ENCODE results near the gene MARCHF3. TPM values are rescaled to one million over a fixed set of nuclear protein-coding genes. Genes with fewer than 3 reads are reported as not detected.

MARCHF3 gene
- total and polyA plus RNA-seq, 10 donors, result 2.3 to 14.8 (median 10.9) TPM

DNA sequence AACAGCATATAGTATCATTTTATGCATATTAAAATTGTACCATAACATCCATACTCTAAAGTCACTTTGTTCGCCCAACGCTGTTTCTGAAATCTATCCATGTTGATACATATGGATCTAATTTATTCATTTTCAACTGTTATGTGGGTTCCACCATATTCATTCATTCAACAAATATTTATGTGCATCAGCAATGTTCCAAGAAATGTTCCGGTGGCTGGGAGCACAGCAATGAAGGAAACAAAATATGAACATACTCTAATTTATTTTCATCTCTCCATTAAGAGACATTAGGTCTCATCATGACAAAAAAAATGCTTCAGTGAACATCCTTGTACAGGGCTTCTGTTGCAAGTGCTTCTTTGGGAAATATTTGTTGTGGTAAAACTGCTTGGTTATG, 75.4 kb downstream of the MARCHF3 start:
- DNase-seq, result no peak
- no peaks in the 10 kb centered on the region for H3K4me1 ChIP-seq
- H3K36me3 ChIP-seq, result no peaks in the 10 kb centered on the region
- 98 to 99% (median 98%) methylated on average over 3 of the region's 3 CpGs for WGBS, 5 donors
- no peaks in the 10 kb centered on the region for H3K27me3 ChIP-seq (replicated peaks in 1 of 7)
- no peaks in the 10 kb centered on the region for H3K9me3 ChIP-seq
- TF ChIP-seq POLR2A (IDR thresholded peaks at IDR 0.05), result no peak
- TF ChIP-seq, protein P1, sequence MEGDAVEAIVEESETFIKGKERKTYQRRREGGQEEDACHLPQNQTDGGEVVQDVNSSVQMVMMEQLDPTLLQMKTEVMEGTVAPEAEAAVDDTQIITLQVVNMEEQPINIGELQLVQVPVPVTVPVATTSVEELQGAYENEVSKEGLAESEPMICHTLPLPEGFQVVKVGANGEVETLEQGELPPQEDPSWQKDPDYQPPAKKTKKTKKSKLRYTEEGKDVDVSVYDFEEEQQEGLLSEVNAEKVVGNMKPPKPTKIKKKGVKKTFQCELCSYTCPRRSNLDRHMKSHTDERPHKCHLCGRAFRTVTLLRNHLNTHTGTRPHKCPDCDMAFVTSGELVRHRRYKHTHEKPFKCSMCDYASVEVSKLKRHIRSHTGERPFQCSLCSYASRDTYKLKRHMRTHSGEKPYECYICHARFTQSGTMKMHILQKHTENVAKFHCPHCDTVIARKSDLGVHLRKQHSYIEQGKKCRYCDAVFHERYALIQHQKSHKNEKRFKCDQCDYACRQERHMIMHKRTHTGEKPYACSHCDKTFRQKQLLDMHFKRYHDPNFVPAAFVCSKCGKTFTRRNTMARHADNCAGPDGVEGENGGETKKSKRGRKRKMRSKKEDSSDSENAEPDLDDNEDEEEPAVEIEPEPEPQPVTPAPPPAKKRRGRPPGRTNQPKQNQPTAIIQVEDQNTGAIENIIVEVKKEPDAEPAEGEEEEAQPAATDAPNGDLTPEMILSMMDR (IDR thresholded peaks at IDR 0.05 in 8 of 11, conservative IDR thresholded peaks at IDR 0.05 in 3 of 11), result no peak
- no peak for TF ChIP-seq POLR2AphosphoS5 (IDR thresholded peaks at IDR 0.05)
- intact Hi-C loops (cut with DNase I; ENCODE audit: low total_unique reads), result no loop called here
- no peak overlapping the region for H3K27ac ChIP-seq
- no peak overlapping the region for H3K4me3 ChIP-seq

DNA sequence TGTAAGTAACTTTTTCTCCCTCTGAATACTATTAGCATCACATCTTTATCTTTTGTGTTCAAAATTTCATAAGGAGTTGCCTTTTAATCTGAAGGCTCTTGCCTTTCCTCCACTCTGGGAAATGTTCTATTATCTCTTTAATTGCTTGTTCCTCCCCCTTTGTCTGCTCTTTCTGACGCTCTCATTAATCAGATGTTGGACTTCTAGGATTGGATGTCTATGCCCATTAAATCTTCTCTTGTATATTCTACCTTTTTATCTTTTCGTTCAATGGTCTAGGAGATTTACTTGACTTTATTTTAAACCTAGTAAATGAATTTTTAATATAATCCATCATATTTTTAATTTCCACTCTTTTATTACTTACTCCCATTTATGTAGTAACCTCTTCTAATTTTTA, 76.7 kb downstream of the MARCHF3 start:
- WGBS, 5 donors, result 87 to 96% (median 92%) methylated on average over 2 of the region's 2 CpGs
- Histone ChIP-seq H3K36me3 (no peaks in the 10 kb centered on the region), H3K4me3 (no peak overlapping the region), H3K27ac (no peak overlapping the region), H3K4me1 (peaks cover 0 to 2% (median 0%) of the 10 kb centered on the region in 6 donors), H3K9me3 (no peaks in the 10 kb centered on the region), H3K27me3 (replicated peaks in 1 of 7) (no peaks in the 10 kb centered on the region)
- TF ChIP-seq POLR2A (IDR thresholded peaks at IDR 0.05) (no peak), POLR2AphosphoS5 (IDR thresholded peaks at IDR 0.05) (no peak)
- TF ChIP-seq, protein P1 (IDR thresholded peaks at IDR 0.05 in 8 of 11, conservative IDR thresholded peaks at IDR 0.05 in 3 of 11), result no peak
- intact Hi-C loops (cut with DNase I; ENCODE audit: low total_unique reads), result no loop called here
- DNase-seq, result no peak

DNA sequence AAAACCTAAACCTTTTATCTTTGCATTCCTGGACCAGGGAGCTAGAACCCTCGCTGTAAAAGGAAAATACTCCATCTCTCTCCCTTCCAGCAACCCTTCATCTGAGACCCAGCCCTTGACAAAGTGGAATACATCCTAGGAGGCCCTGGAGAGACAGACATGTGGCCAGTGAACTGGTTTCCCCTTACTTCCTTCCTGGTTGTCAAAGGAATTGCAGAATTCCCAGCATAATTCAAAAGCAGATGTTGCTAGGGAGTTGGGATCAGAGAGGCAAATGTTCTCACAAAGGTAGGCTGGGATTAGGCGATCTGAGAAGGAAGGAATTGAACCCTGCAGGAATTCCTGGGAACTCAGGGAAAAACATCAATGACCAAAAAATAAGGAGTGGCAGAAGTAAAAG, 80.9 kb downstream of the MARCHF3 start:
- TF ChIP-seq POLR2AphosphoS5 (IDR thresholded peaks at IDR 0.05) (no peak), POLR2A (IDR thresholded peaks at IDR 0.05) (no peak)
- TF ChIP-seq, protein P1 (IDR thresholded peaks at IDR 0.05 in 8 of 11, conservative IDR thresholded peaks at IDR 0.05 in 3 of 11), result no peak
- intact Hi-C loops (cut with DNase I; ENCODE audit: low total_unique reads), result no loop called here
- H3K36me3 ChIP-seq, result no peaks in the 10 kb centered on the region
- H3K9me3 ChIP-seq, result no peaks in the 10 kb centered on the region
- DNase-seq, result no peak
- H3K27ac ChIP-seq, result no peak overlapping the region
- peaks cover 0 to 17% (median 0%) of the 10 kb centered on the region in 6 donors for H3K4me1 ChIP-seq
- no peak overlapping the region for H3K4me3 ChIP-seq
- 84 to 94% (median 89%) methylated on average over 2 of the region's 2 CpGs for WGBS, 5 donors
- no peaks in the 10 kb centered on the region for H3K27me3 ChIP-seq (replicated peaks in 1 of 7)

DNA sequence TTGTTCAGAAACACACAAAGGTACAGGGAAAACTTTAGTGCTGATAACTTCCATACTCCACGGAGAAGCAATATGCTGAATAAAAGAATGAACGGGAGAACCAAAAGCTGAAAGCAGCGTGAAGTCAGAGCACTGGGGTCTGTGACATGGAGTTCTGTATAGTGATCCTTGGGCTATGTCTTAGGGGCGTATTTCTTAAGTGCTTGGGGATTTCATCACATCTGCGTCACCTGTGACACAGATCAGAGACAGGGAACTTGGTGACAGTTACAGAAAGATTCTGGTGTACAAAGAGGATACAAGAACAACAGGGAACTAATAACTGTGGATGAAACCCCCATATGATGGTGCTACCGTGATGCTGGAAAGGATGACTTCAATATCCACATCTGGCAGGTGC, 81.9 kb downstream of the MARCHF3 start:
- no peak overlapping the region for H3K27ac ChIP-seq
- WGBS, 5 donors, result 83 to 92% (median 87%) methylated on average over 6 of the region's 6 CpGs
- no peaks in the 10 kb centered on the region for H3K36me3 ChIP-seq

More for the DNA sequence above, 81.9 kb downstream of the MARCHF3 start:
- intact Hi-C loops (cut with DNase I; ENCODE audit: low total_unique reads), result no loop called here
- Histone ChIP-seq H3K4me1 (peaks cover 0 to 17% (median 0%) of the 10 kb centered on the region in 6 donors), H3K4me3 (no peak overlapping the region), H3K27me3 (replicated peaks in 1 of 7) (no peaks in the 10 kb centered on the region), H3K9me3 (no peaks in the 10 kb centered on the region)
- DNase-seq, result no peak
- TF ChIP-seq, protein P1 (IDR thresholded peaks at IDR 0.05 in 8 of 11, conservative IDR thresholded peaks at IDR 0.05 in 3 of 11), result no peak
- no peak for TF ChIP-seq POLR2A (IDR thresholded peaks at IDR 0.05)
- no peak for TF ChIP-seq POLR2AphosphoS5 (IDR thresholded peaks at IDR 0.05)

All from spleen (tissue), 11 donors.